Activated T-helper 1 cell treated with anti-CD3 and anti-CD28 coated beads, Interleukin-12 subunit alpha, Interleukin-12 subunit beta, Interleukin-2, Interleukin-4 antibody, amounts not matched to agents 30 ng/mL and 10 ng/mL and 1 ng/mL, durations not matched to agents 14 hours and 24 hours and 36 hours (primary cell): Measurements from ENCODE around the gene LPP. TPM values are rescaled to one million over a fixed set of nuclear protein-coding genes. Genes with fewer than 3 reads are reported as not detected.
"Not testable (repeated sequence)": the region's sequence is repeated elsewhere in the genome, so short reads cannot be mapped to it uniquely, and the experiment has no call there.

Source experiments
- DNase-seq: peaks from one replicate; pipeline ENCODE4 v3.0.0; 2021; ENCODE audit warnings: low spot score
- H3K27ac Mint-ChIP-seq: one replicate; pipeline ENCODE4 v1.8.0; 2021; ENCODE audit warnings: mild to moderate bottlenecking, mixed read lengths
- H3K27me3 Mint-ChIP-seq: one replicate; pipeline ENCODE4 v1.8.0; 2022; ENCODE audit warnings: mild to moderate bottlenecking, moderate library complexity, mixed read lengths; ENCODE audit not compliant: insufficient read depth
- H3K36me3 Mint-ChIP-seq: one replicate; pipeline ENCODE4 v1.8.0; 2021; ENCODE audit warnings: low read depth, mixed read lengths
- H3K4me1 Mint-ChIP-seq: one replicate; pipeline ENCODE4 v1.8.0; 2021; ENCODE audit warnings: low read depth, mixed read lengths
- H3K4me3 Mint-ChIP-seq: one replicate; pipeline ENCODE4 v1.8.0; 2021; ENCODE audit warnings: mild to moderate bottlenecking, moderate library complexity, mixed read lengths
- H3K9me3 Mint-ChIP-seq: one replicate; pipeline ENCODE4 v1.8.0; 2021; ENCODE audit warnings: mixed read lengths
- intact Hi-C: fragments of 100-400 bp; cut with micrococcal nuclease; formaldehyde crosslinking; loops from one replicate; pipeline ENCODE4 v1.15.1; 2024
- total RNA-seq: library from RNA; stranded (reverse); gene quantifications from 2 replicates; pipeline ENCODE4 v1.2.3, GENCODE V29; 2022

Gene LPP
- total RNA-seq, 1 donor from 2014 or later, result 38.2 TPM

DNA sequence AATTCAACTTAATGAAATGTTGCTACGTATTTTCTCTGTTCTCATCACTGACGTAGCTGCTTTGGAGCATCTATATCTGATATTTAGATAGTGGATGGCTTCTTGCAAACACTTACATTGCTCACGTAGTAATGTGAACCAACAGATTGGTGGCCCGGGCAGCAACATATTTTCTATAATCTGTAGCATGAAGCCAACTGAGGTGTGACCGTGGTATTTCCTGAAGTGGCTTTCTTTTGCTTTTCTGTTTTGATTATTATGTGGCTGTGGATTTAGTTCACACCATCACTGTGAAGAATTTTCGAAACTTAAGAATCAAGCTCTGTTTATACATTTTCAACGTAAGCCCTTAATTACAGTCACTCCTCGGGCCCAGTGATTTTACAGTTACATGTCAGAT lies 288.5 kb downstream of the LPP start:
- Mint-ChIP-seq H3K4me3 (no peak overlapping the region), H3K27me3 (no peaks in the 10 kb centered on the region), H3K27ac (no peak overlapping the region), H3K36me3 (peaks cover 22% of the 10 kb centered on the region), H3K4me1 (peaks cover 65% of the 10 kb centered on the region), H3K9me3 (peaks cover 3% of the 10 kb centered on the region)
- intact Hi-C loops, result no loop called here
- no peak for DNase-seq

DNA sequence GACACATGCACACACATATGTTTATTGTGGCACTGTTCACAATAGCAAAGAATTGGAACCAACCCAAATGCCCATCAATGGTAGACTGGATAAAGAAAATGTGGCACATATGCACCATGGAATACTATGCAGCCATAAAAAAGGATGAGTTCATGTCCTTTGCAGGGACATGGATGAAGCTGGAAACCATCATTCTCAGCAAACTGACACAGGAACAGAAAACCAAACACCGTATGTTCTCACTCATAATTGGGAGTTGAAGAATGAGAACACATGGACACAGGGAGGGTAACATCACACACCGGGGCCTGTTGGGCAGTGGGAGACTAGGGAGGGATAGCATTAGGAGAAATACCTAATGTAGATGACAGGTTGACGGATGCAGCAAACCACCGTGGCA lies 291.2 kb downstream of the LPP start:
- peaks cover 21% of the 10 kb centered on the region for H3K36me3 Mint-ChIP-seq
- DNase-seq, H3K27ac Mint-ChIP-seq, H3K27me3 Mint-ChIP-seq, intact Hi-C loops, H3K4me3 Mint-ChIP-seq, H3K9me3 Mint-ChIP-seq: not testable (repeated sequence)
- H3K4me1 Mint-ChIP-seq, result peaks cover 38% of the 10 kb centered on the region

- DNase-seq, result no peak
- peaks cover 21% of the 10 kb centered on the region for H3K36me3 Mint-ChIP-seq
- H3K4me1 Mint-ChIP-seq, result peaks cover 29% of the 10 kb centered on the region
- no peak overlapping the region for H3K4me3 Mint-ChIP-seq
- no peaks in the 10 kb centered on the region for H3K27me3 Mint-ChIP-seq
- intact Hi-C loops, result no loop called here
- H3K9me3 Mint-ChIP-seq, result peaks cover 3% of the 10 kb centered on the region
- no peak overlapping the region for H3K27ac Mint-ChIP-seq
These were observed 292.1 kb downstream of the LPP start for GRCh38 chr3:188446014-188446413.

DNA sequence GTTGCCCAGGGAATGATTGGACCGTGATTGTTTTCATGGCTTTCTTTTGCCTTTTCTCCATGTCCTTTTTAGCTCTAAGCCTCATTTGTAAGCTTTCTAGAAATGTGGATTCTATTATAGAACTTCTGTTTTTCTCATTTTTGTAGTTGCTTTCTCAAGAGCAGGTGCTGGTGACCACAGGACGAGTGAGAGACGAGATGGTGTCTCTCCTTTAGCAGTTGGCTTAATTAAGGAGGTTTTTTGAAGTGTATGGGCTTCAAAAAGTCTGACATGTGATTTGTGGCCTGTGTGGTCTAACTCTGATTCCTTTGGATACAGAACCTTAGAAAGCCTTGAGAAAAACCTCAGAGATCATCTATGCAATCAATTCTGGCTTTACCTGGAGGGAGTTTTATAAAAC lies 292.8 kb downstream of the LPP start:
- H3K27me3 Mint-ChIP-seq, result no peaks in the 10 kb centered on the region
- no peak overlapping the region for H3K4me3 Mint-ChIP-seq
- H3K36me3 Mint-ChIP-seq, result peaks cover 21% of the 10 kb centered on the region
- H3K27ac Mint-ChIP-seq, result no peak overlapping the region
- no peak for DNase-seq
- H3K9me3 Mint-ChIP-seq, result peaks cover 3% of the 10 kb centered on the region
- peaks cover 26% of the 10 kb centered on the region for H3K4me1 Mint-ChIP-seq
- intact Hi-C loops, result no loop called here

DNA sequence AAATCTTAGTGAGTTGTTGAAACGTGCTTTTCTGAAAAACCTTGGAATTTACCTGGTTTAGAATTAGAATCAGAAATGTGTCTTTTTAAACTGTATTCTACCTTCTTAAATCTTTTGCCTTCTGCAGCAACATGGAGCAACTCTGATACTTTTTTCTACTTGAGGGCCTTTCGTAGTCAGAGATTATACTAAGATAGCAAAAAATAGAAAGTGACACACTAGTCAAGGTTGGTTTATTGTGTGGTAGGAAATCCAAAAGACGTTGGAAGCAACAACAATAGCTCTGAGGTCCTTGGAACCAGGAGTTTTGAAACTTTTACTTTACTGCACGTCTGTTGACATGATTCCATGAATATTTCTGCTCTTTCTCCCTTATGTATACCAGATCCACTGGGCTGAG lies 294.9 kb downstream of the LPP start:
- intact Hi-C loops, result no loop called here
- Mint-ChIP-seq H3K4me1 (peaks cover 21% of the 10 kb centered on the region), H3K4me3 (no peak overlapping the region), H3K27ac (no peak overlapping the region), H3K27me3 (no peaks in the 10 kb centered on the region), H3K9me3 (peaks cover 3% of the 10 kb centered on the region), H3K36me3 (peaks cover 18% of the 10 kb centered on the region)
- no peak for DNase-seq

DNA sequence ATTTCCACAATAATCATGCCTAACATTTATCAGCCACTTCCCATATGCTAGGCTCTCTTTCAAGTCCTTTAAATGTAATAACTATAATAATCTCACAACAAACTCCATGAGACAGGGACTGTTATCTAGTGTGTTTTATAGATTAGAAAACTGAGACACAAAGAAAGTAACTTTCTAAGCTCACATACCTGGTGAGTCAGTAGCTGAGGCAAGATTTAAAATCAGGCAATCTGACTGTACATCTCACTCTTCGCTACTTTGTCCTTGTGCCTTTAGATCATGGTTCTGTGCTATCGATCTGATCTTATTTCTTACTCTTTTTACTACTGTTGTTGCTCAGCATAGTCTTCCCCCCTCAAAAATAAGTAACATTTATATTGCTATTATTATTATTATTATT lies 295.5 kb downstream of the LPP start:
- H3K4me3 Mint-ChIP-seq, result no peak overlapping the region
- H3K4me1 Mint-ChIP-seq, result peaks cover 21% of the 10 kb centered on the region
- no peak for DNase-seq
- peaks cover 3% of the 10 kb centered on the region for H3K9me3 Mint-ChIP-seq
- intact Hi-C loops, result no loop called here
- H3K27ac Mint-ChIP-seq, result no peak overlapping the region
- H3K36me3 Mint-ChIP-seq, result peaks cover 18% of the 10 kb centered on the region
- H3K27me3 Mint-ChIP-seq, result peaks cover 1% of the 10 kb centered on the region

- no peak for DNase-seq
- intact Hi-C loops, result no loop called here
- Mint-ChIP-seq H3K27ac (no peak overlapping the region), H3K9me3 (no peaks in the 10 kb centered on the region), H3K4me1 (no peaks in the 10 kb centered on the region), H3K27me3 (peaks cover 2% of the 10 kb centered on the region), H3K36me3 (peaks cover 2% of the 10 kb centered on the region), H3K4me3 (no peak overlapping the region)
These were observed 298.3 kb downstream of the LPP start for GRCh38 chr3:188452158-188452772.

DNA sequence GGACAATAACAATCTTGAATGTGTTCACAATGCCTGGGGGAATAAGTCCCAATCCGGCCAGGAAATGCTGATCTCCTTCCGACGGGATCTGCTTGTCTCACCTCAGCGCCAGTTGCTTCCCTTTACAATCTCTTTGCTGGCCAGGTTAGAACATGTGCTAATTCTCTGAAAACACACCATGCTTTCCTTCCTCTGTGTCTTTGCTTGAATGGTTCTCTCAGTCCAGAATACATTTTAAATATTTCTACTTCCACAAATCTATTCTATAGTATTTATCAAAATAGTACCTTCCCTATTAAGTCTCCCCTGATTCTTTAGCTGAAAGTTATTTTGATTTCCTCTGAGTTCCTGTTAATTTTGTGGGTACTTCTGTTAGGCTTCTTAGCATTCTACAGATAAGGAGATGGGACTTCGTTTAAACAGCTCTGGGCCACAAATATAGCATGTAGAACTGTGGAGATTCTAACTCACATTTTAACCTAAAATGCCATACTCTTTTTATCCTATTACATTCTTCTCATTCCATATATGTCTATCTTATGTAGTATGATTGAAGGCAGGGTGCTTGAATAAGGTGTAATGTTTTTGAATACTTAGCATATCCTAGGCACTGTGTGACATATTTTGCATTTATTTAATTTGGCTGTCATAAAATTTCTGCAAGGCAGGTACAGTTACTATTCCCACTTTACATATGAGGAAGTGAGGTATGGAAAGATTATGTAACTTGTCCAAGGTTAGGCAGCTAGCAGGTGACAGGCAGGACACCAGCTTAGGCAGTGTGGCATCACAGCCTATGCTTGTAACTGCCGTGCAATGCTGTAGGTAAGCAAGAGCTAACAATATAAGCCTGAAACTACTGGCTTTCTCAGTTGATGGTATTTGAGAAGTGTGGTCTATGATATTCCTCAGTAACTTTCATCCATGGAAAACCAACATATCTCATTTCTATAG lies 299.8 kb downstream of the LPP start:
- Mint-ChIP-seq H3K36me3 (no peaks in the 10 kb centered on the region), H3K27ac (no peak overlapping the region), H3K27me3 (peaks cover 2% of the 10 kb centered on the region), H3K9me3 (no peaks in the 10 kb centered on the region), H3K4me3 (no peak overlapping the region), H3K4me1 (no peaks in the 10 kb centered on the region)
- intact Hi-C loops, result no loop called here
- DNase-seq, result no peak

DNA sequence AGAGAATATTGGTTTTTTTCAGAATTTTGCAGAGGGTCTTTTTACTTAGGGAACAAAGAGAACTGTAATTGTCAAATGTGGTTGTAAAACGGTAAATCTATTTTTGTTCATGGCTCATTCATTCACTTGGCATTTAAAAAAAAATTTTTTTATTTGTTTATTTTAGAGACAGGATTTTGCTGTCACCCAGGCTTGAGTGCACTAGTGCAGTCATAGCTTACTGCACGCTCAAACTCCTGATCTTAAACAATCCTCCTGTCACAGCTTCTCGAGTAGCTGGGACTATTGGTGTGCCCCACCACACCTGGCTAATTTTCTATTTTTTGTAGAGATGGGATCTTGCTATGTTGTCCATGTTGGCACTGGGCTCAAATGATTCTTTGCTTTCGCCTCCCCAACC lies 301.8 kb downstream of the LPP start:
- Mint-ChIP-seq H3K9me3 (no peaks in the 10 kb centered on the region), H3K4me3 (no peak overlapping the region), H3K27ac (no peak overlapping the region), H3K27me3 (peaks cover 2% of the 10 kb centered on the region), H3K36me3 (peaks cover 3% of the 10 kb centered on the region), H3K4me1 (peaks cover 4% of the 10 kb centered on the region)
- intact Hi-C loops, result loop anchor here (5.0 kb wide), 1 partner anchor 38 kb away; no protein-coding TSS in a partner anchor
- no peak for DNase-seq

DNA sequence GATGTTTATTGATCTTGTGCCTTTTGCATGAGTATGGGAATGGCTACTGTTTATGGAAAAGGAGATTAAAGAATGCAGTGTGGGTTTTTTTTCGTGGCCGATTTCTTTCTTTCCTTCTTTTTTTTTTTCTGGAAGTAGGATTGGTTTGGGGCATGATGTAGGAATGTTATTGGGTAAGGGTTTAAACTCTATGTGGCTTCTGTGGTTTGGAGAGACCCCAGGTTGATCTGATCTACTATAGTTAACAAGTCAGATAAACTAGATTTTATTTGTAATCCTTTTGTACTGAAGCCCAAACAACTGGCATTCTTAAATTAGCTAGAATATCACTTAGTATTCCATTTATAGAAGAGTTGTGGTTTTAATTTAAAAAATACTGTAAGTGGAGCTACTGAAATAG lies 304.8 kb downstream of the LPP start:
- intact Hi-C loops, result loop anchor here (5.0 kb wide), 1 partner anchor 41 kb away; no protein-coding TSS in a partner anchor
- H3K27ac Mint-ChIP-seq, result no peak overlapping the region
- no peak overlapping the region for H3K4me3 Mint-ChIP-seq
- H3K36me3 Mint-ChIP-seq, result peaks cover 3% of the 10 kb centered on the region
- H3K27me3 Mint-ChIP-seq, result peaks cover 2% of the 10 kb centered on the region
- H3K4me1 Mint-ChIP-seq, result peaks cover 4% of the 10 kb centered on the region
- no peaks in the 10 kb centered on the region for H3K9me3 Mint-ChIP-seq
- DNase-seq, result no peak

GRCh38 chr3:188465311-188465710 lies 311.4 kb downstream of the LPP start:
- Mint-ChIP-seq H3K9me3 (peaks cover 2% of the 10 kb centered on the region), H3K4me3 (no peak overlapping the region), H3K27ac (no peak overlapping the region), H3K27me3 (no peaks in the 10 kb centered on the region), H3K36me3 (peaks cover 16% of the 10 kb centered on the region), H3K4me1 (peaks cover 4% of the 10 kb centered on the region)
- no peak for DNase-seq
- intact Hi-C loops, result no loop called here

DNA sequence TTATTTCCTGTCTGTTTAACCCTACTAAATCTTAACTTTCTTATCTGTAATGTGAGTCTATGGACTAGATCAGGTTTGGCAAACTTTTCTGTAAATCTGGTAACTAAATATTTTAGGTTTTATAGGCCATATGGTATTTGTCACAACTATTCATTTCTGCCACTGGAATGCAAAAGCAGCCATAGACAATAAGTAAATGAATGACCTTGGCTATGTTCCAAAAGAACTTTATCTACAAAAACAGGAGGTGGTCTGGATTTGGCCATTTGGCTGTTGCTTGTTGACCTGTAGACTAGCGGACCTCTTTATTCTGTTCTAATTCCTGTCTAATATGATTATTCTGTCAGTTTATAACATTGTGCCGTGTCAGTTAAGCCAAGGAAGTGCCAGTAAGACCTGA lies 314.2 kb downstream of the LPP start:
- H3K27ac Mint-ChIP-seq, result no peak overlapping the region

GRCh38 chr3:188468662-188469061 lies 314.7 kb downstream of the LPP start:
- Mint-ChIP-seq H3K4me1 (peaks cover 4% of the 10 kb centered on the region), H3K9me3 (peaks cover 5% of the 10 kb centered on the region), H3K4me3 (no peak overlapping the region), H3K27ac (no peak overlapping the region), H3K27me3 (no peaks in the 10 kb centered on the region), H3K36me3 (peaks cover 21% of the 10 kb centered on the region)
- intact Hi-C loops, result no loop called here
- DNase-seq, result no peak

More for the DNA sequence above, 314.2 kb downstream of the LPP start:
- intact Hi-C loops, result no loop called here
- peaks cover 5% of the 10 kb centered on the region for H3K9me3 Mint-ChIP-seq
- peaks cover 19% of the 10 kb centered on the region for H3K36me3 Mint-ChIP-seq
- H3K27me3 Mint-ChIP-seq, result no peaks in the 10 kb centered on the region
- peaks cover 4% of the 10 kb centered on the region for H3K4me1 Mint-ChIP-seq
- no peak overlapping the region for H3K4me3 Mint-ChIP-seq
- DNase-seq, result no peak
